NCI-H146 treated with DMSO at 0.1 percent for 48 hours (cell line): Measurements from ENCODE around the gene LIMCH1.

ENCODE experiments used
- DNase-seq: peaks from one replicate; lab custom pipeline; 2025; ENCODE audit not compliant: unreplicated experiment; lab: John Stamatoyannopoulos, UW

LIMCH1 gene

GRCh38 chr4:41602886-41603498, 65.0 kb downstream of the LIMCH1 start:
- DNase-seq = no peak

DNA sequence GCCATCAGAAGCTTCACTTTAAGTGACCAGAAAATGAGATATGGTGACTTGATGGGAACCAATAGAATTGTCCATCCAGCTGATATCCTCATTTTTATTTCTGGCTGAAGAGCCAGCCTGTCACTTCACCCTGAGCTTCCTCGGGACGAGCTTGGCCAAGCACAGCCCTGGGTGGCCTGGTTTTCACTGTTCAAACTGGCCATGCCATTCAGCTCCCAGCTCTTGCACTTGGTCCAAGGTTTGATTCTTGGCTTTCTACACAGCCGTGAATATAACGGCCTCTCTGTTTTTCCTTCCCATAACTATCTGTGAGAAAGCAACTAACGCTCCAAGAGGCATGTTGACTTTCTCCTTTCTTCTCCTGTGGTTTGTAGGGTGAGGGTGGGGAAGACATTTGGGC, 71.9 kb downstream of the LIMCH1 start:
- DNase-seq = no peak

DNA sequence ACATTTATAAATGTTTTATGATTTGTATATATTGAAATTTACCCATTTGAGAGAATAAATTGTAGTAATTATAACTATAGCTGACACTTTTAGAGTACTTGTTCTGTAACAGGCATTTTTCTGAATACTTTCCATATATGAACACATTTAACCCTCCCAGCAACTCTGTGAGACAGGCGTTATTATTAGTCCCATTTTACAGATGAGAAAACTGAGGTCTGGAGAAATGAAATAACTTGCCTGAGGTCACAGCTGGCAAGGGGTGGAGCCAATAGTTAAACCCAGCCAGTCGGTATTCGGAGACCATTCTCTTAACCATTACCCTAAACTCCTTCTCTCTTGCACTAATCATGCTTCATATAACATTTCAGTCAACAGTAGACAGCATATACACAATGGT, 72.5 kb downstream of the LIMCH1 start:
- DNase-seq = no peak

DNA sequence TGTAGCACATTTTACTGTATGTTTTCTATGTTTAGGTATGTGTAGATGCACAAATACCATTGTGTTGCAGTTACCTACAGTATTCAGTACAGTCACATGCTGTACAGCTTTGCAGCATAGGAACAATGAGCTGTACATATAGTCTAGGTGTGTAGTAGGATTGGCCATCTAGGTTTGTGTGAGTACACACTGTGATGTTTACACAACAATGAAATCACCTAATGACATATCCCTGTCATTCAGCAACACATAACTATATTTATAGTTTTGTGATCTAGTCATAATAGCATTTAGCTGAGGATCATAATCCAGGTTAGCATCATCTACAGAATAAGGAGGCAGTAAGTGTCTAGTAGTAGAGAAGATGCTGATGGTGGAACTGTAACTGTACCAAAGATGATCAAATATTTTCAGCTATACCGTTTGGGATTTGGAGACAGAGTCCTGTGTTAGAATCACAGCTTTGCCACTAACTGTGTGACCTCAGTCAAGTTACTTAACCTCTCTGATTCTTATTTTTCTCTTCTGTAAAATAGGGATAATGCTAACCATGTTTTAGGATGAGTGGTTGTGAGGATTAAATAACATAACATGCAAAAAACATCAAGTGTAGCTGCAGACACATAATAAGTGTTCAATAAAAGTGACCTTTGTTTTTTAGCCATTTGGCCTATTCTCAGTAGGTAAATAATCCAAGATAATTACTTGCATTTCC, 73.3 kb downstream of the LIMCH1 start:
- DNase-seq = no peak

DNA sequence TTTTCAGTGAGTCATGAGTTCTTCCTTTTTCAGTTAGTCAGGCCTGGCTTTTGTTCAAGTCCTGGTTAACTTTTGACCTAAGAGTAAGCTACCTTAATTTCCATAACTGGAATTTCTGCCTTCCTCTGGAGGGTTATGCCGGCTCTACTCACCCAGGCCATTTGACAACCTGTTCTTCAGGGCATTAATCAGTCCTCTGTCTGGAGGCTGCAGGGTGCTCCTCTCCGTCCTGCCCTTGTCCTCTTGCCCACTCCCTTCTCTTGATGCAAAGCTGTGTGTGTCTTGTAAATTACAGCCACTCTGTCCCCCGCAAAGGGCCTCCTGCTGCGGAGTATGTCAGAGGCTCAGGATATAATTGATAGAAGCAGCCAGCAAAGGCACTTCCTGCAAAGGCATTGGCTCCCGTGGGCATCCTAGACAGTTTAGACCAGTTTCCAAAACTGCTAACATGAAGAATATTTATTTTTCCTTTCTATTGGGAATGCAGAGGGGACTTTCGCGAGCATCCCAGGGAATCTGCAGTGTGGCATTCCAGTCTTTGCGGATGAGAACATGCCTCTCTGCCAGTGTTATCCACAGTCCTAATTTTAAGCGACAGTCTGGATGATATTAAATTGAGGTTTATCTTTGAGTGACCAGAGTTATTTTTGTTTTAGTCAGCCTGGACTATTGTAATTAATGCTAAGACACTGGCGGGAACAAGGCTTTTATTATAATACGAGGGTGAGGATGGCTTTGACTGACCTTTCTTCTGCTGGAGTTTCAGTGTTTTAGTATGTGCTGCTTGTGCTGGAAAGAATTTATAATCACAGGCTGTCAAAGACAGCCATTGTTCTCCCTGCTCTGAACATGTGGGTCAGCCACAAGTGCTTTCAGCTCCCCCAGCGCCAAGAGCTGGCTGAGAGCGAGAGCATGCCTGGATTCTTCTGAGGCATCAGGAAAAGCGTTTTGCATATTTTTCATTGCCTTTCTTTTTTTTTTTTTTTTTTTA, 74.2 kb downstream of the LIMCH1 start:
- no peak for DNase-seq

GRCh38 chr4:41613386-41613785, 75.4 kb downstream of the LIMCH1 start:
- DNase-seq = no peak

DNA sequence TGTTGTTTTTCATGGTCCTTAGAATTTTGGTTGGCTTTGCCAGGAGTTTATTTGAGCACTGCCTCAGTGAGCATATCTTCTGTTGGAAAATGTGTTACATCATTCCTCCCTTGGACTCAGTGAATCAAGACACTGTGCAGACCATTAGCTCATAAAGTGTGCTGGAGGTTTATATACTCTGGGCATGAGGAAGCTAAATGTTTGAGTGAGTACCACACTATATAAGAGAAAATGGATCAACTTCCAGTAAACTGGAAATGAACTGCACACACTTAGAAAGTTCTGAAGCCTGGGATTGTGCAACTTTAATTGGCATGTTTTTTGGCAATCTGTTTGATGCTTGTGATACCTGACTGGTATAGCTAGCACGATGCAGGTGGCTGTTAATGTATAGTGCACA, 75.9 kb downstream of the LIMCH1 start:
- no peak for DNase-seq

- DNase-seq = no peak
Measured at GRCh38 chr4:41614519-41614918, 76.6 kb downstream of the LIMCH1 start.

DNA sequence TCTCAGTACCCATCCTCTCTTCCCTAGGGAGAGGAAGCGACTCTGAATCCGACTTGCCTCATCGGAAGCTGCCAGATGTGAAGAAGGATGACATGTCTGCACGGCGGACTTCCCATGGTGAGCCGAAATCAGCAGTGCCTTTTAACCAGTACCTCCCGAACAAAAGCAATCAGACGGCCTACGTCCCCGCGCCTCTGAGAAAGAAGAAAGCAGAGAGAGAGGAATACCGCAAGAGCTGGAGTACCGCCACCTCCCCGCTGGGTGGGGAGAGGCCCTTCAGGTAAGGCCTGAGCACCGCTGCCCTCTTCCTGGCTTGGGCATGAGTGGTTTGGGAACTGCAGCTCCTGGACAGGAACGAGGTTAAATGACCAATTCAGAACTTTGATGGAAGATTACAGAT, 81.2 kb downstream of the LIMCH1 start:
- no peak for DNase-seq

DNA sequence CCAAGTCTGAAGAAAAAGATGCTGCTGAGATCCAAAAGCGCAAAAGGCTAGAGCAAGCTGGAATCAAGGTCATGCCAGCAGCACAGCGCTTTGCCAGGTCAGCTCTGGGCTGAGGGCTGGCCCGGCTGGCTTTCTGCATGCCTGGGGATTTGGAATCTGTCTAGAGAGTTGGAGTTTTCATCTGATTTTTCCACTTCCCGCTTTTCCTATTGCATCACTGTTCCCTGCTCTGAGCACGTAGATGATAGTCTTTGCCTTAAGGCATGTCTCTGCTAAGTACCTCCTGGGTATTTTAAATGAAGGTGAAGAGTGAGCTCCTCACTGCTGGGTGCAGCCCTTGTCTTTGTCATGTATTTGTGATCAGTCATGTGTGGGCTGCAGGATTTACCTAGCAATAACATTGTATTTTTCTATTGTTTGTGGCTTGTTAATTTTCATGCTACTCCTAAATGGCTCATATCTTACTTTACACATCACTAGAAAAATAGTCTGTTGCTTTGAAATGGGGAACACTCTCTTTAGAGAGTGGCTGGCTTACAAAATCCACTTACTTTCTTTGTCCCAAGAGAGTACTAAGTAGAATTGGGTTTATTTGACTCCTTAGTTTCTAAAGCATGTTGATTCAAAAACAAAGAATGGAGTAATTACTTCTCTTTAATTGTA, 82.8 kb downstream of the LIMCH1 start:
- no peak for DNase-seq

GRCh38 chr4:41622787-41623186, 84.8 kb downstream of the LIMCH1 start:
- no peak for DNase-seq

- no peak for DNase-seq
Measured at GRCh38 chr4:41624765-41625164, 86.8 kb downstream of the LIMCH1 start.

- DNase-seq = no peak
Measured at GRCh38 chr4:41625531-41625930, 87.6 kb downstream of the LIMCH1 start.

DNA sequence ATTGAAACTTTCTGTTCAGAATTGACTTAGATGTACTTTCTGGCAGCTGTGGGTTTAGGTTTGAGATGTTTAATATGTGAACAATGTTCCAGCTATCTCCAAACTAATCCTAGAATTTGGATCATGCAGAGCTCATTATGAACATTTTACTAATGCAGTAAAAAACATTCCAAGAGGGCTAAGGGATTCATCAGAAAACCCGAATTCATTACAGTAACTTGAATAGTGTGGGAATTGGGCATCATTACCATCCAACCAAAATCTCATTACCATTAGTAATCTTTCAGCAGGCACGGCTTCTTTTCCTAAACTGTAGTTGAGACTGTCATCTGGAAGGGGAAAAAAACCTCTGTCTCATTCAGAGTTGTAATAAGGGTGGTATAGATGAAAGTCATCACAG, 91.0 kb downstream of the LIMCH1 start:
- no peak for DNase-seq

GRCh38 chr4:41631523-41631922, 93.6 kb downstream of the LIMCH1 start:
- DNase-seq = no peak

DNA sequence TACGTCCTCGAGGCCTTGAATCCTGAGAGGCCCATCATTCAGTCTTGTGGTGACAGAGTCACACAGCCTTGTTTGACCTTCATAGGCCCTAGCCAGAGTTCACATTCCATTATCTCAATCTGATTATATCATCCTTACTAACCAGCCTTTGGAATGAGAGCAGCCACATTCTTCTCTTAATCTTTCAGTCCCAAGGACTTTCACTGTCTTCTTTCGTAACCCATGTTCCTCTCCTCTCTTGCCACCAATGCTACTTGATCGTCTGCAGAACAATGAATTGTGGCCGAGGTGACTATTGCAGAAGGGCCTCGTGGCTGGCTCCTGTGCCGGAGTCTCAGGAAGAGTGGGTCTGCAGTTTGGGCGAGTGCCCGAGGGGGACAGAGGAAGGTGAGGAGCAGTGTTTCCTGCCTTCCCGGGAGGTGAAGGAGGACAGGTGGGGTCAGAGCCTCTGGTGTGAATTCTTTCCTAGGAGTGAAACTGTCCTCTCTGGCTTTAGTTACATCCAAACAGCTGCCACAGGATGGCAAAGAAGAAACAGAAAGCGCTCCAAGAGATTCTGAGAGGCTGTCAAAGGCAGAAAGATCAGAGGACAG, 94.6 kb downstream of the LIMCH1 start:
- no peak for DNase-seq

DNA sequence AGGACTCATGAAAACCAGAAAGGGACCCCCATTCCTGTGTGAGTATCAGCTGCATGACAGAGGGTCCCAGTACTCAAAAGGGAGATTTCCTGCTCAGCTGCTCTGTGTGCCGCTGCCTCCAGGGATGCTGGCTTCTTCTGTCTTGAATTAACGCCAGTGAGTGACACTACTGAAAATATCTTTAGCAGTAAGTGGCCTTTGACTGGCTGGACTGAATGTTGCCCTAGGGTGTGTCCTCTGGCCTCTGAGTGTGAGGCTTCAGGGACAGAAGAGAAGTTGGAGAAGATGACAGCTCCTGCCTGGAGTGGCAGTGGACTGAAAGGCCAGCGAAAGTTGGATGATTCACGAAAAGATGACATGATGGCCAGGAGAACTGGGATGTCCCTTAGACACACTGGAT, 95.4 kb downstream of the LIMCH1 start:
- no peak for DNase-seq

DNA sequence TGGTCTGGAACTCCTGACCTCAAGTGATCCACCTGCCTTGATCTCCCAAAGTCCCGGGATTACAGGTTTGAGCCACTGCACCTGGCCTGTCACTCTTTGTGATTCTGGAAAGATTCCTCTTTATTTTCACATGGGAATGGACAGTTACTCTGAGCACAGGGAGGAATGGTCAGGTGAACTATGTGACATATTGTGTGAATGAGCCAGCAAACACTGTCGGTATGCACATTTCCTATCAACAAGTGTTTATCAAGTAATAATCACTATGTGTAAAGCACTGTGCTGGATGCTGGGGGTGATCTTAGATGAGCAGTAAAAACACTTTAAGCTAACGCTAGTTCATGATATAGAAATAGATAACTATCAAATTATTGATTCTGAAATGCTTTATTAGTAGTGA, 97.5 kb downstream of the LIMCH1 start:
- no peak for DNase-seq

- no peak for DNase-seq
Measured at GRCh38 chr4:41638203-41638602, 100.2 kb downstream of the LIMCH1 start.

DNA sequence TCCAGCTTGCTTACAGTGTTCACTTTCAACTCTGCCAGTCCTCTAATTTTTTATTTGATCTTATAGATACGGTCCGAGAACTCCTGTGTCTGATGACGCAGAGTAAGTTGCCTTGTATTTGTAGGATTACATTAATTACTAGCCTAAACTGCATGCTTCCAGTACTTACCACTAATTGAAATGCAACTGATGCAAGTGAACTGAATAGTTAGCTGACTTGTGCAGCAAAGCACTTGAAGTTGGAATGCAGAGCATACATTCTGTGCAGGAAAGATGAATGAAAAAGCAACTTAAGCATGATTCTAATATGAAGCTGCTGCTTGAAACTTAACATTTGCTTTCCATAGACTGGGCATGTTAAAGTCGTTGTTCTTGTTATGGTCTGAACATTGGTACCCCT, 100.9 kb downstream of the LIMCH1 start:
- DNase-seq = no peak

GRCh38 chr4:41639291-41639690, 101.3 kb downstream of the LIMCH1 start:
- DNase-seq = no peak
